Measurements from ENCODE around the gene PRKCE.

The PRKCE gene

GRCh38 chr2:45938649-45939511 is 287.4 kb downstream of the PRKCE start:
- DNase-seq (ENCODE audit: low read depth), result peak; percentile 98

GRCh38 chr2:45941531-45942236 is 290.2 kb downstream of the PRKCE start:
- DNase-seq (ENCODE audit: low read depth), result no peak

GRCh38 chr2:45942237-45942738 is 290.8 kb downstream of the PRKCE start:
- DNase-seq (ENCODE audit: low read depth), result peak; percentile 53

DNA sequence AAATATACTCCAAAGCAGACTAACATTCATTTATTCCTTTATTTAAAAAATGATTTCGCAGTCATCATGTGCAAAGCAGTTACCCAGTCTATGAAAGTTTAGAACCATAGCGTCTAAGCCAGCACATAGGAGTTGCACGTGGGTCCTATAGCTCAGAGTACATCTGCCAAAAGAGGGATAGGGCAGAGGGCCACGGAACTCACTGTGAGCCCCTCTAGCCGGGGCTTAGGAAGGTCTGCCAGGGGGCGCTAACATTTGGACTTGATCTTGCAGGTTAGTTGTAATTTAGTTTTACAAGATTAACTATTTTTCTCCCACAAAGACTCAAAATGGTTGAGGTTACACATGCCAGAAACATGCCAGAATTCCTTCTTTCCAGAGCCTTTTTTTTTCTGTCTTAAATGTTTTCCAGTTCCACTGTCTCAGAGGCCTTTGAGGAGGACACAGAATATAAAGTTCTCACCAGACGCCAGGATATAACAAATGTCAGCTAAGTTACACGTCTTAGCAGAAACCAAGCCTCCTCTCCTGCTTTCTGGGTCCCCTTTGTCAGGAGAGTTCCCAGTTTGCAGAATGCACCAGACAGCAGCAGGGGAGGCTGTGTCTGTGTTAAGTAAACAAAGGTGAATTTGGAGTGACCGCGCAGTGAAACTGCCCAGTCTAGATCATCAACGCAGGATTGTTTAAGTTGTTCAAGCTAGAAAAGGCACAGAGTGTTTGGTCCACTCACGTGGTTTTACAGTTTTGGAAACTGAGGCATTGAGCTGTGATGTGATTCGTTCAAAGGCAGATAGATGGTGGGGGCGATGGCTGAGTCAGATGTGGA is 292.0 kb downstream of the PRKCE start:
- DNase-seq (ENCODE audit: low read depth), result no peak

DNA sequence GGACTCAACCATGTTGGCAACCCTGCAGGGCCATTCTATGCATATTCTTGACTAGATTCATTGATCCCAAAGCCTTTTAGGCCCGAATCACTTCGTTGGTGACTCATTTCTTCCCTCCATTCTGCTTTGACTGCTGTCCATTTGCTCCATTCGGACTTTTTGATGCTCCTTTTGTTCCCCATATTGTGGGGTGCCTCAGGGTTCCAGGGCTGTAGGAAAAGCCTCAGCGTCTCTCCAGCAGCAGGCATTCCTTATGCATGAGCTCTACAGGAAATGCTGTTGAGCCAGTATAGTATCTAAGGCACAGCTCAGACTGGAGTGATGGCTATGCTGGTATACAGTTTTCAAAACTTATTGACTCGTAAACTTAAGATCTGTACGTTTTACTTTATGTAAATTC is 292.6 kb downstream of the PRKCE start:
- peak; percentile 69 for DNase-seq (ENCODE audit: low read depth)

DNA sequence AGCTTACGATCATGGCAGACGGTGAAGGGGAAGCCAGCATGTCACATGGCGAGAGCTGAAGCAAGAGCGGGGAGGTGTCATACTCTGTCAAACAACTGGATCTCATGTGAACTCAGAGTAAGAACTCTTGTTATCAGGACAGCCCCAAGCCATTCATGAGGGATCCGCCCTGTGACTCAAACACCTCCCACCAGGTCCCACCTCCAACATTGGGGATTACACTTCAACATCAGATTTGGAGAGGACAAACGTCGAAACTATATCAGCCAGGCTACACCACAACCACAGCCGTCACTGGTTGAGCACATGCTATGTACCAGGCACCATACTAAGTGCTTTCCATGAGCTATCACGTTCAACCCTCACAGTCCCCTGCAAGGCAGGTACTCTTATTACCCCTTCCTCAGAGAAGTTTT is 293.8 kb downstream of the PRKCE start:
- DNase-seq (ENCODE audit: low read depth), result no peak

DNA sequence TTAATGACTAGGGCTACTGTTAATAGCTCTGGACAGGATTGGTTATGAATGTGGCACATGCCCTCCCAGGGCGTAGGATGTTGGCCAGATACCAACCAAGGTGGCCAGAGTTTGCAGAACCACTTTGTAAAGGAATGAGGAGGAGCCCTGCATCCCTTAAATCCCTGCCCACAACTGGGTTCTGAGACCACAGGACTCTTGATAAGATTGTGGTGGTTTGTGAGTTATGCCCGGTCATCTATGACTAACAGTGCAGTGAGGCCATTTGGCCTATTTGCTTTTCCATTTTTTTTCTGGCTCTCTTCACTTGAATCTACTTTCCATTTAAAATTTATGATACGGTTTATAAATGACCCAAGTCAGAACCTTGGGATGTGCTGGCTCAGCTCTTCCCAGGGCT is 294.5 kb downstream of the PRKCE start:
- DNase-seq (ENCODE audit: low read depth), result peak; percentile 99

GRCh38 chr2:45950606-45951005 is 299.1 kb downstream of the PRKCE start:
- DNase-seq (ENCODE audit: low read depth), result no peak

GRCh38 chr2:45951025-45951727 is 299.7 kb downstream of the PRKCE start:
- no peak for DNase-seq (ENCODE audit: low read depth)

DNA sequence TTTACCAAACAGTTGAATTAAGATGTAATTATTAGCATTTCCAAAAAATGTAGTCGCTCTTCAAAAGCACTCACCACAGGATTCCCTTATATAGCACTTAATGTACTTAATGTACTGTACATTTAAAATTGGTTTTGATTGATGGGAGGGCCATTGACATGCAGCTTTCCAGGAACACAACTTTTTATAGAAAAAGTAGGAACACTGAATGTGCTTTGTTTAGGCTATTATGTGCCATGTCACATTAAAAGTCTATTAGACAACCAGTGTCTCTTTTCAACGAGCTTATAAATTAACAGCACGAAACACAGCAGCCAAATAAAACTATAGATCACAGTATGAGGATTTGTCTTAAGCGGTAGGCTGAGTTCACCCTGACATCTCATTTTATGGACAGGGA is 301.1 kb downstream of the PRKCE start:
- DNase-seq (ENCODE audit: low read depth), result no peak

DNA sequence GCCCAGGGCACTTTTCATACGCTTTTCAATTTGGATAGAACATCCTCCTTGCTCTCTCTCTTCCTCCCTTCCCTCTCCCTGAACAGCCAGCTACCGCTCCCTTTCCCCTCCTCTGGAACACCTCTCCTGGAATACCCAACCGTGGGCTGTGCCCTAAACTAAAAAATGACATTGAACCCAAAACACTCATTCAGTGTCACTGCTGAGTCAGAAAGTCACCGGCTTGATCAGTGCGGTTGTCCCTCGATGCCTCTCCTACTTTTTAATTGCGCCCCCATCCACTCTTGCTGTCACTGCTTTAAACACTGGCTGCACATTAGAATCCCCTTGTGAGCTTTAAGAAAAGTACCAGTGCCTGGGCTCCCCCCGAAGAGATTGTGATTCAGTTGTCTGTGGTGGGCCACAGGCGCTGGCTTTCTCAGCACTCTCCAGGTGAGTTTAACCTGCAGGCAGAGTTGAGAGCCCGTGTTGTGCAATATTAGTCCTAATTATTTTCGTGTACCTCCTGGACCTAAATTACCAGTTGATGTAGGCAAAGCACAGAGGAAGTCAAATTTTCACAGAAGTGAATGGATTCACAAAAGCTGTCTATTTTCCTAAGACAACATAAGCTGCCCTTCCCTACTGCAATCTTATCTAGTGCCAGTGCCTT is 302.0 kb downstream of the PRKCE start:
- DNase-seq (ENCODE audit: low read depth), result no peak

DNA sequence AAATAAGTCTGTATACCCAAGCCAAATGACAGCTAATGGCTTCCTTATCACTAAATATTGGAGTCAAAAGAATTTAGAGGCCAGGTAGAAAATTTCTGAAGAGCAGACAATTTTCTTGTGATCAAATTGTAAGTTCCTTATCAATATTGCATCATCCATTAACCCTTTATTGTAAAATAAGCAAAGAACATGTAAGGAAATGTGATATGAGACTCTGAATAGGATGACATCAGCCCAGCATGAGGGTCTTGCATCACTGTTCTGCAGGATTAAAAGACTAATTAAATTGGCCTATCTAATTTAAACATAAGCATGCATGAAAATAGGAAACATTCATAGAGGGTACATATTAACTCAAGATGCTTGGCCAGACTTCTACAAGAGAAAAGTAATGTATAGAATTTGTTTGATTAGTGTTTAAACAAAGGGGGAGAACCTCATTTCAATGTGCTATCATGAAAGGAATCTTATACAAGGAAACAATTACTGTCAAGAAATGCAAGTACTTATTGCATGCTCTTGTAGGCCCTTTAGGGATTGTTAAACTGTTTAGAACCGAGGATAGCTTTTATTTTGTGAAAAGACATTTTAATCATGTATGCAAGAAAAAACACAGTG is 302.9 kb downstream of the PRKCE start:
- DNase-seq (ENCODE audit: low read depth), result no peak

DNA sequence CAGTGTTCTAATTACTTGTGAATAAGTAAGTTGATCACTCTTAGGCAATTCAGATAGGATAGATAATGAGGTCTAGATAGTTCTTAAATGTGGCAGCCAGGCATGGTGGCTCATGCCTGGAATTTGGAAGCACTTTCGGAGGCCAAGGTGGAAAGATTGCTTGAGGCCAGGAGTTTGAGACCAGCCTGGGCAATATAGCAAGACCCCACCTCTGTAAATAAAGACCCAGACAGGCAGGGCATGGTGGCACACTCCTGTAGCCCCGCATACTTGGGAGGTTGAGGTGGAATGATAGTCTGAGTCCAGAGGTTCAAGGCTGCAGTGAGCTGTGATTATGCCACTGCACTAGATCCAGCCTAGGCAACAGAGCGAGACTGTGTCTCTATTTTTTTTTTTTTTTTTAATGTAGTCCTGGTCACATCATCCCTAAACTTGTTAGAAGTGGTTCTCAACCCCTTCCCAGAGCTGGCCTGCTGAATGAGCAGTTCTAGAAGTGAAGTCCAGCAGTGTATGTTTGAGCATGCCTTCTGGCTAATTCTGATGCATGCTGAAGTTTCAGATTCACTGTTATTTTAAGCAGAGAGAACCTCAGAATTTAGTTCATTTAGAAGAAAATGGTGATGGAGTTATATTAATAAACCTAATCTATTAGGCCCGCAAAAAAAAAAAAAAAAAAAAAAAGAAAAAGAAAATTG is 306.2 kb downstream of the PRKCE start:
- no peak for DNase-seq (ENCODE audit: low read depth)

DNA sequence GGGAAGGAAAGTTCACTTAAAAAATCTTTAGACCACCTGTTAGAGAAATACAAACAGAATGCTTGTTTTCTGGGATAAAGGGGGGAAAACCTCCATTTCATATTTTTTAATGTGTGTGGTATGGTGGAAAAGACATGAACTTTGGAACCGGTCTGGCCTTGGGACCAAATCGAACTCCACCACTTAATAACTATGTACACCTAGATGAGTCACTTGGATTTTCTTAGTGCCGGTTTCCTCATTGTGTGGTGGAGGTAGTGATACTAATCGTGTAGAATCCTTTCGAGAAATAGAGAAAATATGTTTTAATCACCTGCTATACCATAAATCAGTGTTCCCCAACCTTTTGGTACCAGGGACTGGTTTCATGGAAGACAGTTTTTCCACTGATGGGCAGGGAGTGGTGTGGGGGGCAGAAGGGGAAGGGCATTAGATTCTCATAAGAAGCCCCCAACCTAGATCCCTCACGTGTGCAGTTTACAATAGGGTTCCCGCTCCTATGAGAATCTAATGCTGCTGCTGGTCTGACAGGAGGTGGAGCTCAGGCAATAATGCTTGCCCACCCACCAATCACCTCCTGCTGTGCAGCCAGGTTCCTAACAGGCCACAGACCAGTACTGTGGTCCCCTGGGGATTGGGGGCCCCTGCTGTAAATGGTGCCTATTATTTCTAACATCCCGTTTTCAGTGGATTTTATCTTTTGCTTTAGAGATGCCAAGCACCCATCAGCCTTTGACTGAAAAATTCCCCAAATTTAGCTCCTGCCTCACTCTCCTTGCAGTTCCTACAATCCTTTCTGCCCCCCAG is 308.8 kb downstream of the PRKCE start:
- no peak for DNase-seq (ENCODE audit: low read depth)

DNA sequence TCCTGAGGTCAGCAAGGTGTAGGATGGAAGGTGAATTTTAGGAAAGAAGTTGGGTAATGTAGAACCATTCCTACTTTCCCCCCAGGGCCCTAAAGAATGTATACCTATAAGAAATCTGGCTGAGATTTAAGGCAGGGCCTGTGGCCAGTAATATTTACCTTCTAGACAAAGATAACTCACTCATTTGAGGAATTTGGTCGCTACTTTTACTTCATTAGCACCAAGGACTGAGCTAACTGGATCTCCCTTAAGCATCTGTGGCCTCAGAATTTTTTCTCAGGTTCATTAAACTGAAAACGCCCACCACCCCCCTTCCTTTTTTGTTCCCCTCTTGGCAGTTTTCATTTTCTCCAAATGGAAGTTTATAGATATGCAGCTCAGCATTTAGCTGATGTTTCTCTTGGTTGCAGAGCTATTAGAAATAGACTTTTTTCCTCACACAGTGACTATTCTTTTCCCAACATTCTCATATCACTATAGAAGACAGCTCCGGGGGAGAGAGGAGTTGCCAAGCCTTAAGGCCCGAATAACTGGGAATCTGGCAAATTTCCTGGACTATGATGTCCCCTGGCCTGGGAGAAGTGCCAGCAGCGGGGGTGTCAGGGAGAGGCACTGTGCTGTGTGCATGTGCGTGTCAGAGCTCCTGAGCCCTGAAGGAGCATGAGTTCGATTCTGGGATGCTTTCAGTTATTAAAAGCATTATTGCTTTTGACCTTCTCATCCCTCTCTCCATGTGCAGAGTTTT is 310.9 kb downstream of the PRKCE start:
- DNase-seq (ENCODE audit: low read depth), result no peak

- no peak for DNase-seq (ENCODE audit: low read depth)
These were observed 312.3 kb downstream of the PRKCE start for GRCh38 chr2:45963816-45964215.

DNA sequence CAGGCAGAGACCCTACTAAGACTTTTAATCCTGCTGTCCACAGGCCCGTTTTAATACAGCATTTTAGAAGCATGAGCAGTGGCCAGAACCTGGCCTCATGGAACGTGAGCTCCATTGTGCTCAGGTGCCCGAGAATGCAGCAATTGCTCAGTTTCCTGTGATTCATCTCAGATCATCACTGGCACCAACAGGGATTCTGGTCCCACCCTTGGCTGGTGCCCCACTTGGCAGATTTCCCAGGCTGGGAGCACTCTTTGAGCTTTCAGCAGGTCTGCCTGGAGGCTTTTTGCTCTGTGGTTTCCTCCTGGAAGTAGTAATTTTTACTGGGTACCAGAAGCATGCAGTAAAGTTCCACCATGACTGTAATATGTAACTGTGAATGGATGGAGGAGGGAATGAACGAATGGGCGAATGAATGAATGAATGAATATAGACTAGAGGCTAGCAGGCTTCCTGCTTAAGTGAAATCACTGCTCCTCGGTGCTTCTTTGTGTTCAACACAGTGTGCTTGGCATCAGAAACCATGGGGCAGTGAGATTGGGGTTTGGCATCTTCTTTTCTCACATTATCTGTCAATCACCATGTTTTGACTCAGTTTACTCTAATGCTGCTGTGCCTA is 312.9 kb downstream of the PRKCE start:
- DNase-seq (ENCODE audit: low read depth), result peak; percentile 63

GRCh38 chr2:45964906-45965305 is 313.4 kb downstream of the PRKCE start:
- DNase-seq (ENCODE audit: low read depth), result no peak

Measured in amniotic epithelial cell (primary cell).